HG03097 (cell line): ENCODE measurements around the gene MTMR12.
"Not testable (repeated sequence)": the region's sequence is repeated elsewhere in the genome, so short reads cannot be mapped to it uniquely, and the experiment has no call there.

Experiments used
- ATAC-seq: cut with Tn5 transposase; IDR thresholded peaks from one replicate; pipeline ENCODE4 v1.9.1; 2021; ENCODE audit not compliant: unreplicated experiment, low FRiP score

MTMR12 gene

DNA sequence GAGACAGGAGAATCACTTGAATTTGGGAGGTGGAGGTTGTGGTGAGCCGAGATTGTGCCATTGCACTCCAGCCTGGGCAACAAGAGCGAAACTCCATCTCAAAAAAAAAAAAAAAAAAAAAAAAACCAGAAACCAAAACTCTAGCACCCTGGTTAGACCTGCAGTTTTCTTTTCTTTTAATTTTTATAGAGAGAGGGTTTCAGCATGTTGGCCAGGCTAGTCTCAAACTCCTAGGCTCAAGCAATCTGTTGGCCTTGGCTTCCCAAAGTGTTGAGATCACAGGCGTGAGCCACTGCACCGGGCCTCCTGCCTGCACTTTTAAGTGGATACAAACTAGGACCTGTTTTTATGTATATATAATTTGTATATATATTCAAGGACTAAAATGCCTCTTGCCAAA, 12.9 kb upstream of the MTMR12 start:
- no peak for ATAC-seq

DNA sequence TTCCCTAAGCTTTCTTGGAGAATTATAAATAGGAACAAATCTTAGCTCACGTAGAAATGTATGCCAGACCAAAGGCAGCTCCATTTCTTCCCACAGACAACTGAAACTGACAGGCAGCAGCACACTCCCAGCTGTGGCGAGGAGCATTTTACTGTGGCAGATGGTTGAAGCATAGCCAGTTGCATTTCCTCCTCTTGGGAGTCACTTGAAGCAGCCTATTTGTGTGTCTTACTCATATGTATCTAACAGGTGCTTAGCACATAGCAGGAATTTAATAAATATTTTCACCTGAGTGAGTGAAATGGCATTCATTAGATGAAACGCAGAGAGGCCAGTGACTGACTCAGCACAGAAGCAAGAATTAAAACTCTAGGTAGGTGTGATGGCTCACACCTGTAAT, 12.3 kb upstream of the MTMR12 start:
- ATAC-seq = peak; percentile 63

GRCh38 chr5:32323741-32324140, 11.0 kb upstream of the MTMR12 start:
- ATAC-seq = no peak

DNA sequence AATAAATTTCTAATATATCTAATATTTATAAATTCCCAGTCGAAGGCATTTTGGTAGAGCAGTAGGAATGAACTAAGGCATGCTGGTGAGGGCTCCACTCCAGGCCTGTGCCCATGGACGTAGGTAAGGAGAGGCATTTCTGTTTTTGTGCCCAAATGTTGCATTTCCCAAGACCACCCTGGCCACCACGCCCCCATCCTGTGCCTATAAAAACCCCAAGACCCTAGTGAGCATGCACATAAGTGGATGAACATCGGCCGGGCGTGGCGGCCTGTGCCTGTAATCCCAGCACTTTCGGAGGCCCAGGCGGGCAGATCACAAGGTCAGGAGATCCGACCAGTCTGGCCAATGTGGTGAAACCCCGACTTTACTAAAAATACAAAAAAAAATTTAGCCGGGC, 10.1 kb upstream of the MTMR12 start:
- no peak for ATAC-seq

- not testable (repeated sequence) for ATAC-seq
Observed at GRCh38 chr5:32321787-32322186, 9.0 kb upstream of the MTMR12 start.

DNA sequence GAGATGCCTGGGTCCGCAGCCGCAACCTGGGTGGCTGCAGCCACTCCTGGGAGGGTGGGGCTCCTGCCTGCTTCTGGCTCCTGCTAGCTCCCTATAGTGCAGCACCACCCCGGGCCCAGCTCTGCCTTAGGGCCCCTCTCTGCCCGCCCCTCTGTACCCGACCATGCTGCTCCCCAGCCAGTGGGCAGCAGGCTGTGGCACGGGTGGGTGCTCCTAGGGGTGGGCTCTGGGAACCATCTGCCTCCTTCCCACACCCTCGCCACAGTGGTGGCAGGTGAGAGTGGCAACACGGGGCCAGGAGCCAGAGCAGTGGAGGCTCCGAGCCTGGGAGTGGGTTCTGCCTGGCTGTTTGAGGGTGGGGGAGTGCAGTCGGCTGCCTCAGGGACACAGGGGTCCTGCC, 7.8 kb upstream of the MTMR12 start:
- ATAC-seq = no peak

- no peak for ATAC-seq
Observed at GRCh38 chr5:32319926-32320543, 7.3 kb upstream of the MTMR12 start.

- ATAC-seq = no peak
Observed at GRCh38 chr5:32319392-32319791, 6.7 kb upstream of the MTMR12 start.

GRCh38 chr5:32317041-32317440, 4.3 kb upstream of the MTMR12 start:
- ATAC-seq = no peak

- ATAC-seq = no peak
Observed at GRCh38 chr5:32315221-32316014, 2.7 kb upstream of the MTMR12 start.

DNA sequence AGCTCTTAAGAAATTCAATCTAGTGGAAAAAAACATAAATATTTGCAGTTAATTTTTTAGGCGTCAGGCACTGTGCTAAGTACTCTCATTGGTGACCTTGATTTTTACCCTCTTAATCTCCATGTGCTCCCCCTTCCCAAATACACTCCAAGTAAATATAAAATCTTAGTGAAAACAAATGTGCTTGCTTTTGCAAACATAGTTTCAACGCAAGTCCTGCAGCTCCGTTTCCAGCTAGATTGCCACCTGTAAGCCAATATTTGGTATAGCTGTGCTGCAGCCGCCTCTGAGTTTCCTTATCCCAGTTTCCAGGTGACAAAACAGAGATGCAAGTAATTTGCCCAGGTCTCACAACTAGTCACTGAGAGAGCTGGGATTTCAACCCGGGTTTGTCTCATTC, 1.9 kb upstream of the MTMR12 start:
- ATAC-seq = no peak

DNA sequence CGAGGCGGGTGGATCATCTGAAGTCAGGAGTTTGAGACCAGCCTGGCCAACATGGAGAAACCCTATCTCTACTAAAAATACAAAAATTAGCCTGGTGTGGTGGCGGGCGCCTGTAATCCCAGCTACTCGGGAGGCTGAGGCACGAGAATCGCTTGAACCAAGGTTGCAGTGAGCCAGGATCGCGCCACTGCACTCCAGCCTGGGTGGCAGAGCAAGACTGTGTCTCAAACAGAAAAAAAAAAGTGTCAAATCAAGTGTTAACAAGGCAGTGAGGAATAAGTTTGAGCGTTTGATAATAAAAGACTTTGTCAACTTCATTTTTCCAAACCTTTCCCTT, 1.4 kb upstream of the MTMR12 start:
- not testable (repeated sequence) for ATAC-seq

DNA sequence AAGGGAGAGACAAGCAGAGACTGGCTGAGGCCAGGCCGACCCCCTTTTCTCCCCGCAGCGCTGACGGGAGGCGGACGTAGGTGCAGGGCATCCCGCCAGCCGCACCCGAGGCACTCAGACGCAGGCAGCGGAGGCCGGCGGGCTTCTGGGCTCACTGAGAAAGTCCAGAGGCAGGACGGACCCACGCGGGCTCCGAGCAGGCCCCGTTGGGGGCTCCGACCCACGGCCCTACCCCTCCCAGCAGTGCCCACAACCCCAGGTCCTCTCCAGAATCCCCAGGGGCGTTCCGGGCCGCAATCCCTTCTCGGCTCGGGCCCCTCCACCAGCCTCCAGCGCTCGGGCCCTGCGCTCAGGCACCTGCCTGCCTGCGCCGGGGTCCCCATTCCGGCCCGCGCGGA, 543 bp downstream of the MTMR12 start:
- ATAC-seq = peak; percentile 23

DNA sequence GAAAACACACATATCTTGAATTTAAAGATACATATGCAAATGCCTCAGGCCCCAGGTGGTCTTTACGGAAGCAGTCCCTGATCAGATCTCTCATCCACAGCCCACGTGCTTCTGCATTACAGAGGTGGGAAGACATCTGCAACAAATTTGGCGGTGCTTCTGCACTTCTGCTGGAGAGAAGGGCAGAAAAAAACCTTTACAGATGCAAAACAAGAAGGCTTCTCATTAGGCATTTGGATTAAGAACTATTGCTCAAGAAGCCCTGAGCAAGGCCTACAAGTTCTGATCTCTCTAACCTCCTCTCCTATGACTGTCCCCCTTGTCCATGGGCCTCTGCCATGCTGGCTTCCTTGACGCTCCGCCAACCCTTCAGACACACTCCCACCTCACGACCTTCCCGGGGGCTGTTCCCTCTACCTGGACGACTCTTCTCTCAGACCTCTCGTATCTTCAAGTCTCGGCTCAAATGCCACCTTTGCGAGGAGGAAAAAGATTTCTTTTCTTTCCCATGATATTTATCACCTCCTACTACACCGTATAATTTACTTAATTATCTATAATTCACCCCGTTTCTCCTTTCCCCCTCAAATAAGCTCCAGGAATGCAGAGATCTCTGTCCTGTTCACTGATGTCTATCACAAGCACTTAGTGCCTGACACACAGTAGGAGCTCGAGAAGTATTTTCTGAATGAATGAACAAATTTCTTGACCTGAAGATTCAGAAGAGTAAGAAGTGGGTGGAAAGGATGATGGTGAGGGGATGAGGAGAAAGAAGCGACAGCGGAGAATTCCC, 1.1 kb downstream of the MTMR12 start:
- no peak for ATAC-seq

DNA sequence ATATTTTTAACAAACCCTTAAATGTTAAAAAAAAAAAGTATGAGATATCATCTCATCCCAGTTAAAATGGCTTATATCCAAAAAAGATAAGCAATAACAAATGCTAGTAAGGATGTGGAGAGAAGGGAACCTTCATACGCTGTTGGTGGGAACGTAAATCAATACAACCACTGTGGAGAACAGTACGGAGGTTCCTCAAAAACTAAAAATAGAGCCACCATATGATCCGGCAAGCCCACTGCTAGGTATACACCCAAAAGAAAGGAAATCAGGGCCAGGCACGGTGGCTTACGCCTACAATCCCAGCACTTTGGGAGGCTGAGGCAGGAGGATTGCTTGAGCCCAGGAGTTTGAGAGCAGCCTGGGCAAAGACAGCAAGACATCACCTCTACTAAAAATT, 3.0 kb downstream of the MTMR12 start:
- ATAC-seq = no peak

DNA sequence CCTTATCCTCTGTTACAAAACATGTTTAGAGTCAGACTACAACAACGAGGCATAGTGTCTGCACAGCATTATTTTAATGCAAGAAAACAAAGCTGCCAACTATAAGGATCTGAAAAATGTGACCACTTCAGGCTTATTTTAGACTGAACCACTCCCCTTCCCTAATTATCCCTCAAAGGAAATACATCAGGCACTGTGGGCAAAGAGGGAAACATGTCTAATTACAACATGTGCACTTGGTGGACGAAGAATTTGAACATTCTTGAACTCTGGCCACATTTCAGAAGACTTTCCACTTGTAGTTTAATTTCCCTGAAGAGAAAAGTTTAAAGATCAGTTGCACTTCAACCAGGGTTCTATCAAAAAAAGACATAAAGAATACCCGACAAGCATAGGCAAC, 3.8 kb downstream of the MTMR12 start:
- no peak for ATAC-seq

DNA sequence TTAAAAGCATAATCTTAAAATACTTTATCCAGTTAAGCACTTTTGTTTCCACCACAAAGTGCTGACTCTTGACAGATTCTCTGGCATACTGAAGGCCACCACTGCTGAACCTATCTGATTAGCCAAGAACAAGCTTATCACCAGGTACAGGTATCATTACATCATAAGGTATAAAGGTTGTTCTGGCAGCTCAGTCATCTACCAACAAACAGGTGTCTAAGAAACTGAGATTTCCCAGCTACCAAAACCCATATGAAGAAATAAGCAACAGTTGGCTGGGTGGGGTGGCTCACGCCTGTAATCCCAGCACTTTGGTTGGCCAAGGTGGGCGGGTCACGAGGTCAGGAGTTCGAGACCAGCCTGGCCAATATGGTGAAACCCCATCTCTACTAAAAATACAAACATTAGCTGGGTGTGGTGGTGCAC, 5.0 kb downstream of the MTMR12 start:
- no peak for ATAC-seq

GRCh38 chr5:32304622-32305021, 8.1 kb downstream of the MTMR12 start:
- no peak for ATAC-seq

DNA sequence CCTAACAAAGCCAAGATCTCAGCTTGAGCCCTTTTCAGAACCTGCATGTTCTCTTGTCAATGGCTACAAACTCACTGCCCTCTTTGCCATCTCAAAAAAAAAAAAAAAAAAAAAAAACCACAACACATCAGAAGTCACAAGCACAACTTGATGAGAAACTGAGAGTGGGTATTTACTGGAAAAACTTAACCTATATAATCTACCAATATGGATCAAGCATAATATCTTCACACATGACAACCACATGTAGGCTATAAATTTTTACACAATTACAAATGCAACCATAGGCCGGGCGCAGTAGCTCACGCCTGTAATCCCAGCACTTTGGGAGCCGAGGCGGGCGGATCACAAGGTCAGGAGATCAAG, 9.0 kb downstream of the MTMR12 start:
- no peak for ATAC-seq

DNA sequence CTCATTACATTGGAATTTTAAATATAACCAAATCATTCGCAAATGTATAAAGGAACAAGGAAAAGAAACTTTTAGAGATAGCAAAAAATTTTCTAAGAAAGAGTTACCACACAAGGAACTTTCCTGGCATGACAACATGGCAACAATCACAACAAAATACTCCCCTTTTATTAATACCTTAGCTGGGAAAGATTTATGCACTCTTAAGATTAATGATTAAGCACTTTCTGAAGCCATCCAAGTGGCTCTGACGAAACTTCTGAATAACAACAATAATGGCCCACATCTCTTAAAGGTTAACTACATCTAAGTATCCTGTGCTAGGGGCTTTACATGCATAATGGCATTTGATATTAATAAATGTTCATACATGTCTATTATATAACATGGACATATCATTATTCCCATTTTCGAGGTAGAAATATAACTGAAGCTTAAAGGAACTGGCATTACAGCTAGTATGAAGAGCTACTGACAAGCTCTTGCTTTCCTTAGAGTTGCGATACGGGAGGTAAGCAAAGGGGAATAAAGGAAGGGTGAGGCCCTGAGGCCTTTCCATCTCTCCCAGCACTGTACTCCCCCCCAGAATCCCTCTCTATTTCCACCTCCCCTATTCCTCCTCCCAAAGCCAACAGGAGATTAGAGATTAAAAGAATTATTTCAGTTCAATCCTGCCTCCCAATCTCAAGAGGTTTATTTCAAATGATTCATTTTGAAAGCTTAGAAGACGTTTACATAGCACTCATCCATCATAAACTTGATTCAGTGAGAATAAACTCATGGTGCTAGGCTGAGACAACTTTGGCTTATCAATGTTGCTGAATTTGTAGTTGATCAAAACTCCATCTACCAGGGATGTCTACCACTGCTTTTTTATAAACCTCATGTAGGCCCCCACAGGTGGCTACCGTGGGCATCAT, 9.6 kb downstream of the MTMR12 start:
- no peak for ATAC-seq

DNA sequence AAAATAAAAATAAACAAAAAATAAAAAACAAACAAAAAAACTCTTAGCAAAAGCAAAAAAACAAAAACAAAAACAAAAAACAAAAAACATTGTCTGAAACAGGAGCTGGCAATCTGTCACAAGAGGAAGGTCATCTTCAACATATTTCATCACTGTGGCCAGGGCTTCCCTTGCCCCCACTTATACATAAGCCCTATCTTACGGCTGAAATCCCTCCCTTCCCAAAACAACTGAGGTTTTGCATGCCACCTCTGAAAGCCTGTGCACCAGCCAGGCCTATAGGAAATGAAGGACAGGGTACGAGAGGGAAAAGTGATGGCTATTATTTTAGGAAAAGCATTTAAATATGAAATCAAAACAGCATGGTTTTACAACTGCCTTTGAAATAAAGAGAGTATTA, 10.8 kb downstream of the MTMR12 start:
- ATAC-seq = no peak
